Measurements from ENCODE around the gene SLFN5. TPM values are rescaled to one million over a fixed set of nuclear protein-coding genes. Genes with fewer than 3 reads are reported as not detected.
A peak's percentile ranks its signal among the peaks of the same experiment; 100 is the strongest.

SLFN5 gene
- total RNA-seq, 2 donors from 2014 or later = 29.0 to 46.7 TPM

DNA sequence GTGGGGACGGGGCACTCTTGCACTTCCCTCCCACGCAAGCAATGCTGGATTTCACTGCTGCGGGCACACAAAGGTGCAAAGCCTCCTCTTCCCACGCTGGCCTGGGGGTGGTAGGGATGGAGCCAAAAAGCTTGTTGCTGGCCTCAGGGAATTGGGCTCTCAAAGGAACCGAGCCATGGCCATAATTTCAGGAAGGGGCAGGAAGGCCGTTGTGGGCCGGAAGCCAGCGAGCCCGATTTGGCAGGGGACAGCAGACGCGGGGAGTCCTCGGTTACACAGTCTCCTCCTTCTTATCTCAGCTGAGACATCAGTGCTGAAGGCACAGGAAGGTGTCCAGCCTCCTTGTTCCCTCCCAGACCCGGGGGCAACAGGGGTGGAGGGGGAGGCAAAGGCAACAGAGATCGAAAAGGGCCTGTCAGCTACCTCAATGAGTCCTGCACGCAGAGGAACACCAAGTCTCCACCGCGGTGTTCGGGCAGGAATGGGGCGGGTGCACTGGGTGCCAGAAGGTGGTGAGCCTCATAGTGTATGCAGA lies 71.1 kb downstream of the SLFN5 start:
- H3K4me1 Mint-ChIP-seq (ENCODE audit: low read depth in 2 of 2) = peaks cover 43 to 51% of the 10 kb centered on the region in 2 donors
- no peaks in the 10 kb centered on the region for H3K9me3 Mint-ChIP-seq
- peak overlapping the region; percentile 93 for H3K4me3 Mint-ChIP-seq
- ATAC-seq = peak in 1 of 2 donors; percentile 17
- no peaks in the 10 kb centered on the region for H3K27me3 Mint-ChIP-seq
- peaks cover 5% of the 10 kb centered on the region for H3K36me3 Mint-ChIP-seq
- DNase-seq (ENCODE audit: low spot score) = no peak
- H3K27ac Mint-ChIP-seq = peak overlapping the region; percentile 94 to 99

DNA sequence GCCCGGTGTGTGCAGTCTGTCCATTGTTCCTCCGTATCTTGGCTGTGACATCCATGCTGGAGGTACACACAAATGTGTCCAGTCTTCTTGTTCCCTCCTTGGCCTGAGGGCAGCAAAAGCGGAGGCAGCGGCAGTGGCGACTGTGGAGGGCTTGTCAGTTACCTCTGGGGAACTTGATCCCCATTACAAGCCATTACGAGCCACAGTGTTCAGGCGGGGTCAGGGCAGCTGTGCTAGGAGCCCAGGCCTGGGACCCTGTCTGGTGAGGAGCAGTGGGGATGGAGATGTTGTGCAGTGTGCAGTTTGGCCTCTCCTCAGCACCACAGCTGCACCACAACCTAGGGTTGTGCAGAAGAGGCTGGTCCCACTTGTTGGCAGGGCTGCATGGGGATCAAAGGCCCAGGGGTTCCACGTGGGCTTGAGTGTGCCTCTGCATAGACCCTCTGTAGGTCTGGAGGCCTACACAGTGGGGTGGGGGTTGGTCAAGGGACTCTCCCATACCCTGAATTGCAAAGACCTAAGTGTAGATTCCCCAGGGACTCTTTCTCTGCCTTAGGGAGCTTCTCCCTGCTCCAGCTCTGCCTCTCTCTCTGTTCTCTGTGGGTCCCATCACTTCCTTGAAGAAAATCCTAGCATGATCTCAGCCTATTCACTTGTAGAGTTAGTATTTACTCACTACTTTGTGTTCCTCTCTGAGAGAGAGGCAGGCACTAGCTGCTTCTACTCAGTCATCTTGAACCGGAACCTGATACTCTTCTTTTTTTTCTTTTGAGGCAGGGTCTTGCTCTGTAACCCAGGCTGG lies 71.7 kb downstream of the SLFN5 start:
- Mint-ChIP-seq H3K27ac (peak overlapping the region; percentile 94 to 99), H3K4me3 (peak overlapping the region; percentile 93), H3K9me3 (no peaks in the 10 kb centered on the region), H3K4me1 (ENCODE audit: low read depth in 2 of 2) (peaks cover 43 to 51% of the 10 kb centered on the region in 2 donors), H3K27me3 (no peaks in the 10 kb centered on the region), H3K36me3 (no peaks in the 10 kb centered on the region)
- no peak for DNase-seq (ENCODE audit: low spot score)
- no peak for ATAC-seq

DNA sequence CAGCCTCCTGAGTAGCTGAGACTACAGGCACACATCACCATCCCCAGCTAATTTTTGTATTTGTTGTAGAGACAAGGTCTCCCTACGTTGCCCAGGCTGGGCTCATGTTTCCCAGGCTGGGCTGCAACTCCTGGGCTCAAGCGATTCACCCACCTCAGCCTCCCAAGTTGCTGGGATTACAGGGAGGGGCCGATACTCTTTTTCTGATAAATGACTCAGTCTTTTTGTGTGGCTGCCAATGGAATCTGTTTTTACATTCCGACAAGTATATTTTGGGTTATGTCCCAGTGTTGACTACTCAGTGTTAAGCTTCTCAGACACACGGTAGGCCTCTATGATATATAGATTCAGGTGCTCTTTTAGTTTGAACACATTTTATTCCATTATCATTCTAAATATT lies 72.4 kb downstream of the SLFN5 start:
- Mint-ChIP-seq H3K36me3 (no peaks in the 10 kb centered on the region), H3K27ac (peak overlapping the region; percentile 94 to 99), H3K4me3 (peak overlapping the region; percentile 93), H3K4me1 (ENCODE audit: low read depth in 2 of 2) (peaks cover 43 to 51% of the 10 kb centered on the region in 2 donors), H3K9me3 (no peaks in the 10 kb centered on the region), H3K27me3 (no peaks in the 10 kb centered on the region)
- ATAC-seq (no peak), DNase-seq (ENCODE audit: low spot score) (no peak)

DNA sequence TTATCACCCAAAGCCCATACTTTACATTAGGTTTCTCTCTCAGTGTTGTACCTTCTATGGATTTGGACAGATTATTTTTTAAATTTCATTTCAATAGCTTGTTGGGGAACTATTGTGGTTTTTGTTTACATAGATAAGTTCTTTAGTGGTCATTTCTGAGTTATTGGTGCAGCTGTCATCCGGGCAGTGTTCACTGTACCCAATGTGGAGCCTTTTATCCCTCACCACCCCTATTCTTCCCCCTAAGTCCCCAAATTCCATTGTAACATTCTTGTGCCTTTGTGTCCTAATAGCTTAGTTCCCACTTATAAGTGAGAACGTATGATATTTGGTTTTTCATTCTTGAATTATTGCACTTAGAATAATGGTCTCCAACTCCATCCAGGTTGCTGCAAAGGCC lies 73.1 kb downstream of the SLFN5 start:
- H3K4me3 Mint-ChIP-seq = no peak overlapping the region
- ATAC-seq = no peak
- no peak for DNase-seq (ENCODE audit: low spot score)
- no peaks in the 10 kb centered on the region for H3K27me3 Mint-ChIP-seq
- no peaks in the 10 kb centered on the region for H3K9me3 Mint-ChIP-seq
- H3K36me3 Mint-ChIP-seq = no peaks in the 10 kb centered on the region
- H3K4me1 Mint-ChIP-seq (ENCODE audit: low read depth in 2 of 2) = peaks cover 43 to 51% of the 10 kb centered on the region in 2 donors
- peak overlapping the region; percentile 94 to 99 for H3K27ac Mint-ChIP-seq

DNA sequence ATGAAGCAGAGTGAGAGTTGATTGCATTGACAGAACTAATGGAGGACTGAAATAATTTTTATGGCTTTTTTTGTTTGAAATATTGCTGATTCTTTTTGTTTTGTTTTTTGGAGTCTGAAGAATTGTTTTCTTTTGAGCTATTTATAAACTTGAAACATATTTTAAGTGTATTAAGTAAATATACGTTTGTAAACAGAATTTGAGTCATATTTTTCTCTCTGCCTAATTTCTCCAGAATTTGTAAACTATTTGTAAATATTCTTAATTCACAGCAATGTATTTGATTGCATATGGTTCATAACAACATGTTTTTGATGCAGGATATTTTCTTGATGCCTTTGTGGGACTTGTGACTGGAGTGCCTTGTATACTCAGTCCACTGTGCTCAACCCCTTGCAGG lies 79.9 kb downstream of the SLFN5 start:
- peaks cover 8% of the 10 kb centered on the region in 2 donors for H3K4me1 Mint-ChIP-seq (ENCODE audit: low read depth in 2 of 2)
- no peaks in the 10 kb centered on the region for H3K27me3 Mint-ChIP-seq
- peaks cover 24% of the 10 kb centered on the region for H3K36me3 Mint-ChIP-seq
- DNase-seq (ENCODE audit: low spot score) (no peak), ATAC-seq (no peak)
- no peaks in the 10 kb centered on the region for H3K9me3 Mint-ChIP-seq
- no peak overlapping the region for H3K27ac Mint-ChIP-seq
- no peak overlapping the region for H3K4me3 Mint-ChIP-seq

Other genes starting within 250 kb of the SLFN5 start
- gene RFFL, start 179.4 kb upstream of the SLFN5 start, total RNA-seq = 10 to 100 TPM; 87.6 to 91.5 TPM
- 10 to 100 TPM; 27.8 to 68.3 TPM for gene RAD51D, start 123.2 kb upstream of the SLFN5 start, total RNA-seq
- gene FNDC8, start 121.5 kb upstream of the SLFN5 start, total RNA-seq = not detected
- gene NLE1, start 100.8 kb upstream of the SLFN5 start, total RNA-seq = 10 to 100 TPM; 29.2 to 73.1 TPM
- gene UNC45B, start 95.3 kb upstream of the SLFN5 start, total RNA-seq = under 1 TPM in 1 of 2 donors, not detected in 1; 0.14 TPM
- gene SLC35G3, start 48.7 kb upstream of the SLFN5 start, total RNA-seq = not detected
- 100 to 1,000 TPM; 139 to 149 TPM for gene SLFN11, start 130.5 kb downstream of the SLFN5 start, total RNA-seq
- gene SLFN12, start 189.4 kb downstream of the SLFN5 start, total RNA-seq = 10 to 100 TPM; 59.4 to 60.4 TPM
- 100 to 1,000 TPM; 213 to 343 TPM for gene SLFN13, start 205.7 kb downstream of the SLFN5 start, total RNA-seq